Smooth muscle cell (in vitro differentiated cells): Measurements from ENCODE around the gene FBXW11. TPM values are rescaled to one million over a fixed set of nuclear protein-coding genes. Genes with fewer than 3 reads are reported as not detected.

ENCODE experiments used
- DNase-seq: peaks from one replicate; lab custom pipeline; 2025; ENCODE audit not compliant: unreplicated experiment; lab: John Stamatoyannopoulos, UW
- H2AFZ ChIP-seq: fragments of 200-600 bp; sonication (generic); 2 replicates; pipeline ENCODE4 v1.6.0; 2016; ENCODE audit warnings: antibody characterized with exemption, low read depth, mild to moderate bottlenecking
- H3F3A ChIP-seq: fragments of 200-600 bp; sonication (generic); 2 replicates; pipeline ENCODE4 v1.6.0; 2017; ENCODE audit warnings: antibody characterized with exemption, low read depth
- H3K27ac ChIP-seq: fragments of 200-600 bp; sonication (generic); 2 replicates; pipeline ENCODE4 v1.5.1; 2016; ENCODE audit warnings: low read depth, mild to moderate bottlenecking
- H3K27me3 ChIP-seq: fragments of 200-600 bp; sonication (generic); 2 replicates; pipeline ENCODE4 v1.6.1; 2016; ENCODE audit warnings: low read depth, mild to moderate bottlenecking
- H3K36me3 ChIP-seq: fragments of 200-600 bp; sonication (generic); 2 replicates; pipeline ENCODE4 v1.5.1; 2016; ENCODE audit warnings: low read depth
- H3K4me1 ChIP-seq: fragments of 200-600 bp; sonication (generic); 2 replicates; pipeline ENCODE4 v1.5.1; 2016; ENCODE audit warnings: low read depth
- H3K4me2 ChIP-seq: fragments of 200-600 bp; sonication (generic); 2 replicates; pipeline ENCODE4 v1.6.0; 2016; ENCODE audit warnings: mild to moderate bottlenecking
- H3K4me3 ChIP-seq: fragments of 200-600 bp; sonication (generic); 2 replicates; pipeline ENCODE4 v1.5.1; 2016; ENCODE audit warnings: mild to moderate bottlenecking
- H3K79me2 ChIP-seq: fragments of 200-600 bp; sonication (generic); 2 replicates; pipeline ENCODE4 v1.6.0; 2016; ENCODE audit warnings: low read depth, mild to moderate bottlenecking
- H3K9ac ChIP-seq: fragments of 200-600 bp; sonication (generic); 2 replicates; pipeline ENCODE4 v1.6.0; 2016; ENCODE audit warnings: low read depth
- H3K9me3 ChIP-seq: fragments of 200-600 bp; sonication (generic); replicated peaks from 2 replicates; pipeline ENCODE4 v1.5.1; 2016; ENCODE audit warnings: low read depth
- H4K20me1 ChIP-seq: fragments of 200-600 bp; sonication (generic); 2 replicates; pipeline ENCODE4 v1.6.0; 2016; ENCODE audit warnings: low read depth
- WGBS: methylation state at CpG from one replicate; pipeline ENCODE4 v1.1.7; 2016; ENCODE audit warnings: low lambda C conversion rate; 5-methylcytosine and 5-hydroxymethylcytosine counted together
- polyA plus RNA-seq: library from polyadenylated mRNA; unstranded; fragments of >200 nt; fragmentation: Nextera tagmentation; extraction: Ambion mirVana; gene quantifications from 2 replicates; pipeline ENCODE4 v1.2.1, GENCODE V29; 2016
- total RNA-seq: library from RNA; depleted of rRNA; stranded (reverse); fragments of >200 nt; gene quantifications from 2 replicates; pipeline ENCODE4 v1.2.3, GENCODE V29; 2014
- TF ChIP-seq, protein P1 (sequence below): fragments of 200-600 bp; sonication (generic); IDR thresholded peaks from 2 replicates; pipeline ENCODE4 v1.5.1; 2017; ENCODE audit warnings: borderline replicate concordance, mild to moderate bottlenecking, antibody characterized with exemption; ENCODE audit not compliant: insufficient read depth, poor library complexity, severe bottlenecking

FBXW11 gene
- total and polyA plus RNA-seq, 2 experiments from 2014 or later: 27.4 to 83.7 TPM

- WGBS: 87% methylated on average over 10 of the region's 10 CpGs
- Histone ChIP-seq H3K4me3 (no peak overlapping the region), H3K4me2 (no peak overlapping the region), H3K79me2 (no peaks in the 10 kb centered on the region), H3F3A (peaks cover 8% of the 10 kb centered on the region), H3K4me1 (peaks cover 8% of the 10 kb centered on the region), H2AFZ (no peak overlapping the region), H3K36me3 (no peaks in the 10 kb centered on the region), H3K27me3 (no peaks in the 10 kb centered on the region), H4K20me1 (peaks cover 3% of the 10 kb centered on the region), H3K27ac (no peak overlapping the region), H3K9ac (no peak overlapping the region), H3K9me3 (no peaks in the 10 kb centered on the region)
- TF ChIP-seq, protein P1, sequence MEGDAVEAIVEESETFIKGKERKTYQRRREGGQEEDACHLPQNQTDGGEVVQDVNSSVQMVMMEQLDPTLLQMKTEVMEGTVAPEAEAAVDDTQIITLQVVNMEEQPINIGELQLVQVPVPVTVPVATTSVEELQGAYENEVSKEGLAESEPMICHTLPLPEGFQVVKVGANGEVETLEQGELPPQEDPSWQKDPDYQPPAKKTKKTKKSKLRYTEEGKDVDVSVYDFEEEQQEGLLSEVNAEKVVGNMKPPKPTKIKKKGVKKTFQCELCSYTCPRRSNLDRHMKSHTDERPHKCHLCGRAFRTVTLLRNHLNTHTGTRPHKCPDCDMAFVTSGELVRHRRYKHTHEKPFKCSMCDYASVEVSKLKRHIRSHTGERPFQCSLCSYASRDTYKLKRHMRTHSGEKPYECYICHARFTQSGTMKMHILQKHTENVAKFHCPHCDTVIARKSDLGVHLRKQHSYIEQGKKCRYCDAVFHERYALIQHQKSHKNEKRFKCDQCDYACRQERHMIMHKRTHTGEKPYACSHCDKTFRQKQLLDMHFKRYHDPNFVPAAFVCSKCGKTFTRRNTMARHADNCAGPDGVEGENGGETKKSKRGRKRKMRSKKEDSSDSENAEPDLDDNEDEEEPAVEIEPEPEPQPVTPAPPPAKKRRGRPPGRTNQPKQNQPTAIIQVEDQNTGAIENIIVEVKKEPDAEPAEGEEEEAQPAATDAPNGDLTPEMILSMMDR: no peak
- DNase-seq: no peak
Observed at GRCh38 chr5:171846323-171846722, 160.1 kb downstream of the FBXW11 start.

GRCh38 chr5:171845857-171846256, 160.6 kb downstream of the FBXW11 start:
- Histone ChIP-seq H3K4me1 (peaks cover 8% of the 10 kb centered on the region), H3K27me3 (no peaks in the 10 kb centered on the region), H3K79me2 (no peaks in the 10 kb centered on the region), H3K36me3 (no peaks in the 10 kb centered on the region), H3K4me3 (no peak overlapping the region), H2AFZ (no peak overlapping the region), H3K9ac (no peak overlapping the region), H4K20me1 (peaks cover under 1% of the 10 kb centered on the region), H3K9me3 (no peaks in the 10 kb centered on the region), H3F3A (peaks cover 8% of the 10 kb centered on the region), H3K4me2 (no peak overlapping the region), H3K27ac (no peak overlapping the region)
- WGBS: 88% methylated on average over 3 of the region's 3 CpGs
- no peak for DNase-seq
- TF ChIP-seq, protein P1: no peak

DNA sequence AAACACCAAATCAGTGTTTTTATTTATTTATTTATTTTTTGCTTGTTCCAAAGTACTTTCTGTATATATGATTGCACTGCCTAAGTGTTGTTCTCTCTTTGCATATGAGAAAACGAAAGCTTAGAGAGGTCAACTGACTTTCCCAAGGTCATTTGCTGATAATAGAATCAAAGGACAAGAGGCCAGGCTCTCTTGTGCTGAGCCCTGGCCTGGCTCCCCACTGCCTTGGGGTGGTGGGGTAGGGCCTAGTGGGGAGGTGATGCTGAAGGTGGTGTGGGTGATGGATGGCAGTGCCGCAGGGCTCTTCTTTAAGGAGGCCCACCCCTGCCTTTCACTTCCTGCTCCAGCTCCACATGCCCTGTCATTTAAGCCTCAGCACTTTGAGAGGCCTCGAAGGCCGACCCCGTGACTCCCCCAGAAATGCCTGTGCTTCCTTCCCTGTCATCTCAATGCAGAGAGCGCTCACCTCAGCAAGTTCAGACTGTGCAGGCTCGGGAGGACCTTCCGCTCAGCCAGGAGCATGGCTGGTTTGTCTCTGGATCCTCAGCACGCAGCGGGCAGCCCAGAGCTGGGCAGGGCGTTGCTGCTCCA, 161.3 kb downstream of the FBXW11 start:
- Histone ChIP-seq H3K27ac (no peak overlapping the region), H3F3A (peaks cover 2% of the 10 kb centered on the region), H3K9me3 (no peaks in the 10 kb centered on the region), H3K27me3 (no peaks in the 10 kb centered on the region), H2AFZ (no peak overlapping the region), H3K9ac (no peak overlapping the region), H4K20me1 (no peaks in the 10 kb centered on the region), H3K36me3 (no peaks in the 10 kb centered on the region), H3K4me1 (peaks cover 8% of the 10 kb centered on the region), H3K79me2 (no peaks in the 10 kb centered on the region), H3K4me2 (no peak overlapping the region), H3K4me3 (no peak overlapping the region)
- DNase-seq: no peak
- 96% methylated on average over 11 of the region's 11 CpGs for WGBS
- TF ChIP-seq, protein P1: no peak

DNA sequence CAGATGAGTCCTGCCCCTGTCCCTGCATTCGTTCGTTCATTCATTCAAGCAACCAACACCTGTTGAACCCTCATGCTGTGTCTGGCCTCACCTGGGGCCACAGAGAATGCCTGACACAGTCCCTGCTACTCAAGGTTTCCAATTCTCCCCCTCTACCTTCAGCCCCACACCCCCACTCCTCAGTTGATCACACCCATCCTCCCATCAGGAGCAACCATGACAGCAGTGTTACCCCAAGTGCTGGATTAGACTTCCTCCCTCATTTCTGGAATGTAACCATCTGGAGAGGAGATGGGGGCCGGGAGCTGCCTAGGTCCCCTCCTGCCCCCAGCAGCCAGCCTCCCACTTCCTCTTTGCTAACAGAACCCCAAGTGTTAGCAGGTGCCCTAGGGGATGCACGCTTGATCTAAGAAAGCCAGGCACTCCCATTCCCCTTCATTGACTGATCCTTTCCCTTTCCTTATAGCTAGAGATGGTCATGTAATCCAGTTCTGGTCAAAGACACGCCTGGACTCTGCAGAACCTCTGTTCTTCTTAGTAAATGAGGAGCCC, 163.6 kb downstream of the FBXW11 start:
- Histone ChIP-seq H3K4me1 (peaks cover 8% of the 10 kb centered on the region), H3K27ac (no peak overlapping the region), H3K36me3 (no peaks in the 10 kb centered on the region), H3K4me2 (no peak overlapping the region), H3K27me3 (no peaks in the 10 kb centered on the region), H4K20me1 (no peaks in the 10 kb centered on the region), H3K9me3 (no peaks in the 10 kb centered on the region), H3F3A (no peaks in the 10 kb centered on the region), H2AFZ (no peak overlapping the region), H3K79me2 (no peaks in the 10 kb centered on the region), H3K4me3 (no peak overlapping the region), H3K9ac (no peak overlapping the region)
- 84% methylated on average over 5 of the region's 5 CpGs for WGBS
- TF ChIP-seq, protein P1: no peak
- DNase-seq: no peak
